Measurements from ENCODE around the gene SEBOX. TPM values are rescaled to one million over a fixed set of nuclear protein-coding genes. Genes with fewer than 3 reads are reported as not detected.

Gene SEBOX
- total RNA-seq, 3 donors from 2014 or later: not detected

DNA sequence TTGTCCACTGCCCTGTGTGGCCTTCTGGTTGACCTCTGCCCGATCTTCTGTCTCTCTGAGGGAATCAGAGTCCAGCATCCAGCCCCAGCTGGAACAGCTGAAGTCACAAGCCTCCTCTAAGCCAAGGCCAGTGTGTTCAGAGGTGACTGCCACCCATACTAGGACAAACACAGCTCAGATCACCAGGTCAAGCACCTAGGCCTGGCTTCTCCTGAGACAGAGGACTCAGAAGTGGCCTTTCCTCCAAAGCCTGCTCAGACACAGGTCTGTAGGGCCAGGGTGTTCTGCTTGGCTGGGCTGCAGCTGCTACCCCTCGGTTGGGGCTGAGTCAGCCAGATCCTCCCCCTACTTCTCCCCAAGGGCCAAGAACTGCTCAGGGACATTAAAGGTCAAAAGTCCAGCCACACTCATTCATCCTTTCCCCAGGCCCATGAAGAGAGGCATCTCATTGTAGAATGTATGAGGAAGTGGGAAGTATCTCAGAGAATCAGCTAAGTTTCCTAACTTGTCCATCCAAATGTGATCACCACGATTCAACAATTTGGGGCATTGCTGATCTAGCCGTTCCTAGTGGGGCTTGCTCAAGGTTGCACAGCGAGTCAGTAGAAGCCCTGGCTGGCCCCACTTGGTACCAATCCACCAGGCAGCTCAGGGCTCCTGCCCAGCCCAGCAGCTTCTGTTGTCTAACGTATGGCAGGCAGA lies 33.4 kb upstream of the SEBOX start:
- peaks cover 13% of the 10 kb centered on the region for H3K36me3 Mint-ChIP-seq (ENCODE audit: insufficient read depth)
- H3K27me3 Mint-ChIP-seq (ENCODE audit: low read depth): no peaks in the 10 kb centered on the region
- DNase-seq (no peak), ATAC-seq (no peak)
- no peaks in the 10 kb centered on the region for H3K4me1 Mint-ChIP-seq (ENCODE audit: low read depth)
- no peak overlapping the region for H3K4me3 Mint-ChIP-seq
- H3K9me3 Mint-ChIP-seq: no peaks in the 10 kb centered on the region

DNA sequence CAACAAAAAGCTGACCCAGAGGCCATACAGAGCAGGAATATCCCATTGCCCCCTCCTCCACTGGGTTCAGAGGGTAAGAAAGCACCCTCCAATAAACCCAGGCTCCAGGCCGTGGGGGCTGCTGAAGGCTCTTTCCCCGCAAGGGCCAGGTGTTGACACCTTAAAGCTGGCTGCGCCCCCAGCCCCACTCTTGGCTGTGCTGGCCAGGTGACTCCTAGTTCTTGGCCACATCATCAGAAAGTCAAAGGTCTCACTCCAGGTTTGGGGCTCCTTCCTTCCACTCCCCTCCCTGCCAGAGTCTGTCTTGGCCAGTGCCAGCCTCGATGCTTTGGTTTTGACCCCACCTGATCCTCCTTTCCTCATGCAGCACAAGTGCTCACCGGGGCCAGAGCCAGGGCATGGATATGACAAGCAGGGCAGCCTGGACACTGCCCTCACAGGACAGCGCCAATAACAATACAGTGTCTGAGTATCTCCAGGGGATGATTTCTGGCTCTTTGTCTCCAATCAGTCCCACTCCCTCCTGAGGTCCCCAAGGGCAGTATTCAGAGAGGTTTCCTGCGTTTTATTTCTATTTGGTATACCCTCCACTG lies 32.8 kb upstream of the SEBOX start:
- ATAC-seq: no peak
- DNase-seq: no peak
- Mint-ChIP-seq H3K9me3 (no peaks in the 10 kb centered on the region), H3K4me1 (ENCODE audit: low read depth) (no peaks in the 10 kb centered on the region), H3K4me3 (no peak overlapping the region), H3K27me3 (ENCODE audit: low read depth) (no peaks in the 10 kb centered on the region), H3K36me3 (ENCODE audit: insufficient read depth) (peaks cover 13% of the 10 kb centered on the region)

DNA sequence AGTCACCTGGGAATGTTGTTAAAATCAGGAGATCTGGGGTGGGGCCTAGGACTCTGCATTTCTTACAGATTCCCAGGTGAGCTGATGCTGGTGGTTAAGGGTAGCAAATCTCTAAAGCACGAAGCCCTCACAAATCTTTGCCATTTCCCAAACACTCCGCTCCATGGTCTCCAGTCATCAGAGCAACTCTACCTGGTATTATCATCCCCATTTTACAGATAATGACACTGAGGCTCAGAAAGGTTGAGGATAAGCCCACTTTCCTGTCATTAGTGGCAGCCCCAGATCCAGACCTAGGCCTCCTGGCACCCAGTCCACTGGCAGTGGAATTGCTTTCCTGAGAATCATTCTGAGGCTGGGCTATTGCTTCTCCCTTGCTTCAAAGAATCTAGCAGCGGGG lies 32.3 kb upstream of the SEBOX start:
- H3K9me3 Mint-ChIP-seq: no peaks in the 10 kb centered on the region
- no peak overlapping the region for H3K4me3 Mint-ChIP-seq
- H3K36me3 Mint-ChIP-seq (ENCODE audit: insufficient read depth): peaks cover 13% of the 10 kb centered on the region
- no peak for DNase-seq
- ATAC-seq: no peak
- H3K4me1 Mint-ChIP-seq (ENCODE audit: low read depth): no peaks in the 10 kb centered on the region
- H3K27me3 Mint-ChIP-seq (ENCODE audit: low read depth): no peaks in the 10 kb centered on the region

DNA sequence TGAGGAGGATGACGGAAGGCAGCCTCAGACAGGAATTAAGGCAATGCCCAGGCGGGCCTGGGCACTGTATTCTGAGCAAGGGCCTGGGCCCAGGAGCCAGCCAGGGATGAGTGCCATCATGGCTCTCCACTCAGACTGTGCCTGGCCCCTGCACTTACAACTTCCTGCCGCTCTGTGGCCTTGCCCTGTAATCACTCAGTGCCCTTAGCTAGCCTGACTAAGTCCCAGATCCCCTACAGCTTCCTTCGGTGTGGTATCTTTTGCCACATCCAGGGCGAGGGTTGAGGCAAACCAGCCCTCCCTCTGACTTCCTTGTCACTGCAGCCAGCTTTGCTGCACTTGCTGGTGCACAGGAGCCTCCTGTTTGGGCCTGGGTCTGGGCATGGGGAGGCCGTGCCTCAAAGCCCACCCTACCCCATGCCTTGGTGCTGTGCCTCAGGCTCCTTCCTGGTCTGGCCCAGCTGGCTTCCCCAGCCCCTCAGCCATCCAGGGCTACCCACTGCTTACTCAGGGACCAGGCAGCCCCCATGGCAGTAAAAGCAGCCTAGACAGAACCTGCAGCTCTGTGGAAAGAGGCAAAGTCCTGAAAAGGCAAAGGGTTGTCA lies 31.7 kb upstream of the SEBOX start:
- peaks cover 13% of the 10 kb centered on the region for H3K36me3 Mint-ChIP-seq (ENCODE audit: insufficient read depth)
- DNase-seq (no peak), ATAC-seq (no peak)
- no peak overlapping the region for H3K4me3 Mint-ChIP-seq
- no peaks in the 10 kb centered on the region for H3K9me3 Mint-ChIP-seq
- H3K4me1 Mint-ChIP-seq (ENCODE audit: low read depth): no peaks in the 10 kb centered on the region
- H3K27me3 Mint-ChIP-seq (ENCODE audit: low read depth): no peaks in the 10 kb centered on the region

DNA sequence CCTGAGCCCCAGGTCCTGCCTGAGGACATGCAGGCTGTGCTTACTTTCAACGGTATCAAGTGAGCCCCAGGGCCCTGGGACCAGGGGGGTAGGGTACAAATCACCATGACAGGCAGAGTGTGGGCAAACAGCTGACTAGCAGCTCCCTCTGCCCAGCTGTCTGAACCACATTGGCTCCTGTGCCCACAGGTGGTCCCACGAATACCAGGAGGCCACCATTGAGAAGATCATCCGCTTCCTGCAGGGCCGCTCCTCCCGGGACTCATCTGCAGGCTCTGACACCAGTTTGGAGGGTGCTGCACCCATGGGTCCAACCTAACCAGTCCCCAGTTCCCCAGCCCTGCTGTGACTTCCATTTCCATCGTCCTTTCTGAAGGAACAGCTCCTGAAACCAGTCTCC lies 31.0 kb upstream of the SEBOX start:
- H3K4me1 Mint-ChIP-seq (ENCODE audit: low read depth): no peaks in the 10 kb centered on the region
- no peaks in the 10 kb centered on the region for H3K9me3 Mint-ChIP-seq
- no peak for ATAC-seq
- no peak for DNase-seq
- no peak overlapping the region for H3K4me3 Mint-ChIP-seq
- H3K36me3 Mint-ChIP-seq (ENCODE audit: insufficient read depth): peaks cover 19% of the 10 kb centered on the region
- H3K27me3 Mint-ChIP-seq (ENCODE audit: low read depth): no peaks in the 10 kb centered on the region

DNA sequence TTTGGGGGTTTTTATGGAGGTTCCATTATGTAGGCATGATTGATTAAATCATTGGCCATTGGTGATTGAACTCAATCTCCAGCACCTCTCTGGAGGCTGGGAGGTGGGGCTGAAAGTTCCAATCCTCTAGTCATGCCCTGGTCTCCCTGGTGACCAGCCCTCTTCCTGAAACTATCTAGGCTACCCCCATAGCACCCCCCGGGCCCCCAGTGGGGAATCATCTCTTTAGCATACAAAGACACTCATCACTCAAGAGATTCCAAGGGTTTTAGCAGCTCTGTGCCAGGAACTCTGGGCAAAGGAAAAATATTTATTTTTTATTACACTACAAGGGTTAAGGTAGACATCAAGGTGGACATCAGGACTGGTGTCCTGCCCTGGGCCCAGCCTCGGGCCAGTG lies 30.4 kb upstream of the SEBOX start:
- Mint-ChIP-seq H3K27me3 (ENCODE audit: low read depth) (no peaks in the 10 kb centered on the region), H3K4me1 (ENCODE audit: low read depth) (no peaks in the 10 kb centered on the region), H3K9me3 (no peaks in the 10 kb centered on the region), H3K36me3 (ENCODE audit: insufficient read depth) (peaks cover 23% of the 10 kb centered on the region), H3K4me3 (no peak overlapping the region)
- DNase-seq (no peak), ATAC-seq (no peak)

DNA sequence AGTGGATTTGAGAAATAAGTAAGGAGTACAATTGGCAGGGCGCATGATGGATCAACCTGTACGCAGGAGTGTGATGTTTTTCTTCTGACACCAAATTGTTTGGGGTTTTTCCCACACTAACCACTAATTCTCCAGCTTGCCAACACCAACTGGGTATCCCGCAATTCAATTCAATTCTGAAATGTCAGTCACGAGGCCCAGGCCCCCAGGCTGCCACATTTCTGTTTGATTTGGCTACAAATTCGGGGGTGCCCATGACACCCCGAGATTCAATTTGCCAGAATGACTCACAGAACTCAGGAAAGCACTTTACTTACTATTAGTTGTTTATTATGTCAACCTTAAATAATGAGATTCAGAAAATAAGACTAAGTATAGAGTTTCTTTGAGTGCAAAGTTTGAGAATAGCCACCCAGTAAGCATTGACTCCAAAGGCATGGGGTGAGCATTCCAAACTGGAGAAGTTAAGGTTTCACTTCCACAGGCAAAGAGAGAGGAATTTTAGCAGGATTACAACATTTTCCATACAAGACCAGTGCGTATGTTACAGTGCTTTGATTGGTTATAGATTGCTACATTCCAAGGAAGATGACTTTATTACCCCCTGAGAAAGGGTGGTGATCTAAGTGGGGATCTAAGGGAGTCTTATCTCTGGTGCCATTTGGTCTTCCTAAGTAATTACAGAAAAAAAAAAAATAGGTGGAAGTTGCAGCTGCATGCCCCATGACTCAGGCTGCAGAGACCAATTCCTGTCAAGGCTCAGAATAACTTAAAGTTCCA lies 29.5 kb upstream of the SEBOX start:
- Mint-ChIP-seq H3K27me3 (ENCODE audit: low read depth) (no peaks in the 10 kb centered on the region), H3K4me1 (ENCODE audit: low read depth) (no peaks in the 10 kb centered on the region), H3K4me3 (no peak overlapping the region), H3K9me3 (no peaks in the 10 kb centered on the region), H3K36me3 (ENCODE audit: insufficient read depth) (peaks cover 30% of the 10 kb centered on the region)
- DNase-seq (no peak), ATAC-seq (no peak)

DNA sequence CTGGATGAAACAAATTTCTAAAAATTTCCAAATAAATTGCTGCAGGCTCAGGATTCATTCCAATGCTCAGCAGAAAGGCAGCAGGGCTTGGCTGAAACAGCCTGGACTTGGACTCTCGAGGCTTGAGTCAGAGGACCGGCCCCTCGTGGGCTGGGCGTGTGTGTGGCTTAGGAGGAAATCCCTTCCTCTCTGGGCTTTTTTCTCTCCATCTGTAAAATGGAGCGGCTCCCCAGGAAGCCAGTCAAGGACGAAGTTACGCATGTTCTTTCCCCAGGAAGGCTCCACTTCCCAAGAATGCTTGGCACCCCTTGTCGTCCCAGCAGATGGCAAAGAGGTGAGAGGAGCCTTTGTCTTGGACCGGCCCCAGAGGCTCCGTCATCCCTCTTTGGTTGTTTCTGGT lies 27.5 kb upstream of the SEBOX start:
- Mint-ChIP-seq H3K36me3 (ENCODE audit: insufficient read depth) (peaks cover 33% of the 10 kb centered on the region), H3K4me1 (ENCODE audit: low read depth) (peaks cover 2% of the 10 kb centered on the region), H3K4me3 (no peak overlapping the region), H3K27me3 (ENCODE audit: low read depth) (no peaks in the 10 kb centered on the region), H3K9me3 (no peaks in the 10 kb centered on the region)
- no peak for ATAC-seq
- no peak for DNase-seq

DNA sequence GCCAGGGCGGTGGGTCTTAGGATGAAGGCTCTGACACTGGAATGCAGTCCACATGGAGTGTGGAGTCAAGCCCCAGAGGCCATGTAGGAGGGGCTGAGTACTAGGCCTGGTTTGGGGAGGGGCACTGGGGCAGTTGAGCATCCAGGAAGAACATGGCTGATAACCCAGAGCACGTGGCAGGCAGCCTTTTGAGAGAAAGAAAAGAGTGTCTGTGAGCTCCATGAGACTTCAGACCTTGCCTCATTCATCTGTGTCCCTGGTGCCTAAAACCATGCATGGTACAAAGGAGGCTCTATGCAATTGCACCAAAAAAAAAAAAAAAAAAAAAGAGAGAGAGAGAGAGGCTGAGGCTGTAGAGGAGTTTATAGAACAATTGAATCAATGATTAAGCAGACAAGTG lies 26.4 kb upstream of the SEBOX start:
- H3K4me3 Mint-ChIP-seq: no peak overlapping the region
- H3K36me3 Mint-ChIP-seq (ENCODE audit: insufficient read depth): peaks cover 32% of the 10 kb centered on the region
- H3K27me3 Mint-ChIP-seq (ENCODE audit: low read depth): no peaks in the 10 kb centered on the region
- H3K9me3 Mint-ChIP-seq: no peaks in the 10 kb centered on the region
- H3K4me1 Mint-ChIP-seq (ENCODE audit: low read depth): peaks cover 2% of the 10 kb centered on the region
- no peak for DNase-seq
- ATAC-seq: no peak

DNA sequence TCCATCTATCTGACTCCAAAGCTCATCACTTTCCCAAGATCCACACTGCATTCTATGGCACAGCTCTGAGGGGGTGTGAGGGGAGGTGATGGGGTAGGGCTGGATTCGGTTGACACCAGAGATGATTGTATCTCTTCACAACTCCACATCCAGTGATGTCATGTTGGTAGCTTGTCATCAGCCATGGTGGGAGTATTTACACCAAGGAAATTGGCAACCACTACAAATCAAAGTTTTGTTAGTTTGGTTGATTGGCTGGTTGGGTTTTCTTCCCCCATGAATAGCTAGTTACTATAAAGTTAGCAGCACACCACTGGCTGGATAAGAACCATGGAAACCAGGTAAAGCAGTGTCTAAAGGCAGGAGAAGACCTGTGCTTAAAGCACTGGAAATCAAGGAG lies 26.0 kb upstream of the SEBOX start:
- Mint-ChIP-seq H3K36me3 (ENCODE audit: insufficient read depth) (peaks cover 32% of the 10 kb centered on the region), H3K4me3 (no peak overlapping the region)
- ATAC-seq: no peak

DNA sequence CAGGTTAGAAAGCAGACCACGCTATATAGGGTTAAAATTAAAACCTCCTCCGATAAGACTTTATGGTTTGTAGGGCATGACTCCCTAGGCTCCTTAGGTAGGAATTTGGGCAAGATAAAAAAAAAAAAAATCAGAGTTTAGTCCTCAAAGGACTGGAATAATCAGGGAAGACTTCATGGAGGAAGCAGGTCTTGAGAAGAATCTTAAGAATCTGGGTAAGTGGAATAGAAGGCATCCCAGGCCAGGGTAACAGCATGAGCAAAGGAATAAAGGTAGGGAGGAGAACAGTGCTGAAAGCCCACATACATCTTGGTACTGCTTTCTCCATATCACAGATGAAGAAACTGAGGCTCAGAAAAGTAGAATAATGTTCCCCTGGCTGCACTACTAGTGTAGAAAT lies 25.6 kb upstream of the SEBOX start:
- DNase-seq: no peak
- Mint-ChIP-seq H3K4me1 (ENCODE audit: low read depth) (peaks cover 2% of the 10 kb centered on the region), H3K4me3 (no peak overlapping the region), H3K27me3 (ENCODE audit: low read depth) (no peaks in the 10 kb centered on the region), H3K9me3 (no peaks in the 10 kb centered on the region), H3K36me3 (ENCODE audit: insufficient read depth) (peaks cover 32% of the 10 kb centered on the region)
- no peak for ATAC-seq

More for the DNA sequence above, 26.0 kb upstream of the SEBOX start:
- DNase-seq: no peak
- peaks cover 2% of the 10 kb centered on the region for H3K4me1 Mint-ChIP-seq (ENCODE audit: low read depth)
- no peaks in the 10 kb centered on the region for H3K27me3 Mint-ChIP-seq (ENCODE audit: low read depth)
- H3K9me3 Mint-ChIP-seq: no peaks in the 10 kb centered on the region

DNA sequence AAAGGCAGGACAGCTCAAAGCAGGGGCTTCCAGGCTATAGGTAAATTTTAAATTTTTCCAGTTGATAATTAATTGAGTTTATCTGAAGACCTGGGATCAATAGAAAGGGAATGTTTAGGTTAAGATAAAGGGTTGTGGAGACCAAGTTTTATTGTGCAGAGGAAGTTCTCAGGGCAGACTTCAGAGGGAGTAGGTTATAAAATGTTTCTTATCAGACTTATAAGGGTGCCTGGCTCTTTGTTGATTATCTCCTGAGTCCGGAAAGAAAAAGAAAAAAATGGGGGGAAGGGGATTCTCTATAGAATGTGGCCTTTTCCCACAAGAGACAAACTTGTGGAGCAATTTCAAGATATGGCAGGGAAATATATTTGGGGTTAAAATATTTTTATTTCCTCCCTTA lies 25.1 kb upstream of the SEBOX start:
- H3K9me3 Mint-ChIP-seq: no peaks in the 10 kb centered on the region
- peaks cover 32% of the 10 kb centered on the region for H3K36me3 Mint-ChIP-seq (ENCODE audit: insufficient read depth)
- H3K27me3 Mint-ChIP-seq (ENCODE audit: low read depth): no peaks in the 10 kb centered on the region
- H3K4me3 Mint-ChIP-seq: no peak overlapping the region
- no peak for DNase-seq
- no peak for ATAC-seq
- H3K4me1 Mint-ChIP-seq (ENCODE audit: low read depth): peaks cover 6% of the 10 kb centered on the region

DNA sequence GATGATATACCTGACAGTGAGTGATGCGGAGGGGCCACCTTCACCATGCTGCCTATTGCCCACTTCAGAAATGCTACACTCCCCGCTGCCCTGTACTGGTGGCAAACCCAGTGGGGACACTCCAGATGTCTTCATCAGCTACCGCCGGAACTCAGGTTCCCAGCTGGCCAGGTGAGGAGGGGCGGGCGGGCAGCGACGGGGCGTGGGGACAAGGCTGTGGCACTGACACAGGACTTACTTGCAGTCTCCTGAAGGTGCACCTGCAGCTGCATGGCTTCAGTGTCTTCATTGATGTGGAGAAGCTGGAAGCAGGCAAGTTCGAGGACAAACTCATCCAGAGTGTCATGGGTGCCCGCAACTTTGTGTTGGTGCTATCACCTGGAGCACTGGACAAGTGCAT lies 23.1 kb upstream of the SEBOX start:
- Mint-ChIP-seq H3K4me1 (ENCODE audit: low read depth) (peaks cover 16% of the 10 kb centered on the region), H3K27me3 (ENCODE audit: low read depth) (no peaks in the 10 kb centered on the region), H3K4me3 (no peak overlapping the region), H3K9me3 (no peaks in the 10 kb centered on the region), H3K36me3 (ENCODE audit: insufficient read depth) (peaks cover 27% of the 10 kb centered on the region)
- ATAC-seq: no peak
- no peak for DNase-seq

DNA sequence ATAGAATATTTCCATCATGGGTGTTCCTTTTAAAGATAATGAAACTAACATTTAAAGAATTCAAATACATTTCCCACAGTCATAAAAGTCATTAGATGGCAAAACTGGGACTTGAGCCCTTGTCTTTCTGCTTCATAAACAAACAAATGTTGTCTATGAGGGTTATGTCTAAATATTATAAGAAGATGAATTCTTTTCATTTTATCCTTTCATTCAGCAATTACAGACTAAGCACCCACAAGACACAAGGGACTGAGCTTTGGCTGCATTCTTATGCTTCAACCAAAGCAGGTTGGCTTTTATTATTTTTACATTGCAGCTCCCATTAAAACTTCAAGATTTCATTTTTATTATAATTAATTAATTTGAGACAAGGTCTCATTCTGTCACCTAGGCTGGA lies 21.4 kb upstream of the SEBOX start:
- H3K4me3 Mint-ChIP-seq: no peak overlapping the region
- no peak for ATAC-seq

More for the DNA sequence above, 21.4 kb upstream of the SEBOX start:
- peaks cover 27% of the 10 kb centered on the region for H3K36me3 Mint-ChIP-seq (ENCODE audit: insufficient read depth)
- no peak for DNase-seq
- no peaks in the 10 kb centered on the region for H3K9me3 Mint-ChIP-seq
- no peaks in the 10 kb centered on the region for H3K27me3 Mint-ChIP-seq (ENCODE audit: low read depth)
- peaks cover 20% of the 10 kb centered on the region for H3K4me1 Mint-ChIP-seq (ENCODE audit: low read depth)

Data from activated T-cell treated with anti-CD3 and anti-CD28 coated beads, Interleukin-2, amount 50 U/mL, for 4 hours (primary cell).